Vagina (tissue), 2 donors: ENCODE data around the gene P4HA2.

Source experiments
- POLR2A ChIP-seq, 2 donors: fragments of 450-650 bp; IDR thresholded peaks; one replicate each; pipeline ENCODE4 v1.6.1; 2017; ENCODE audit warnings: antibody characterized with exemption in 2 of 2, mild to moderate bottlenecking in 2 of 2, moderate library complexity in 2 of 2
- TF ChIP-seq, protein P1 (sequence below), 3 experiments: fragments of 450-650 bp in 2 of 3; fragments of 200-600 bp in 1 of 3; sonication (generic) in 1 of 3; IDR thresholded peaks; one replicate each; pipeline ENCODE4 v1.5.1; 2017 to 2019; ENCODE audit warnings: antibody characterized with exemption in 3 of 3, mild to moderate bottlenecking in 2 of 3, moderate library complexity in 2 of 3

- TF ChIP-seq, protein P1, sequence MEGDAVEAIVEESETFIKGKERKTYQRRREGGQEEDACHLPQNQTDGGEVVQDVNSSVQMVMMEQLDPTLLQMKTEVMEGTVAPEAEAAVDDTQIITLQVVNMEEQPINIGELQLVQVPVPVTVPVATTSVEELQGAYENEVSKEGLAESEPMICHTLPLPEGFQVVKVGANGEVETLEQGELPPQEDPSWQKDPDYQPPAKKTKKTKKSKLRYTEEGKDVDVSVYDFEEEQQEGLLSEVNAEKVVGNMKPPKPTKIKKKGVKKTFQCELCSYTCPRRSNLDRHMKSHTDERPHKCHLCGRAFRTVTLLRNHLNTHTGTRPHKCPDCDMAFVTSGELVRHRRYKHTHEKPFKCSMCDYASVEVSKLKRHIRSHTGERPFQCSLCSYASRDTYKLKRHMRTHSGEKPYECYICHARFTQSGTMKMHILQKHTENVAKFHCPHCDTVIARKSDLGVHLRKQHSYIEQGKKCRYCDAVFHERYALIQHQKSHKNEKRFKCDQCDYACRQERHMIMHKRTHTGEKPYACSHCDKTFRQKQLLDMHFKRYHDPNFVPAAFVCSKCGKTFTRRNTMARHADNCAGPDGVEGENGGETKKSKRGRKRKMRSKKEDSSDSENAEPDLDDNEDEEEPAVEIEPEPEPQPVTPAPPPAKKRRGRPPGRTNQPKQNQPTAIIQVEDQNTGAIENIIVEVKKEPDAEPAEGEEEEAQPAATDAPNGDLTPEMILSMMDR (IDR thresholded peaks at IDR 0.05): no peak
- no peak for TF ChIP-seq POLR2A (IDR thresholded peaks at IDR 0.05)
Measured at GRCh38 chr5:132222649-132223038, 5.0 kb downstream of the P4HA2 start.
